Measurements from ENCODE around the gene ZNF654. TPM values are rescaled to one million over a fixed set of nuclear protein-coding genes. Genes with fewer than 3 reads are reported as not detected.

The ZNF654 gene
- polyA plus RNA-seq, 1 donor from 2014 or later = 20.4 TPM

DNA sequence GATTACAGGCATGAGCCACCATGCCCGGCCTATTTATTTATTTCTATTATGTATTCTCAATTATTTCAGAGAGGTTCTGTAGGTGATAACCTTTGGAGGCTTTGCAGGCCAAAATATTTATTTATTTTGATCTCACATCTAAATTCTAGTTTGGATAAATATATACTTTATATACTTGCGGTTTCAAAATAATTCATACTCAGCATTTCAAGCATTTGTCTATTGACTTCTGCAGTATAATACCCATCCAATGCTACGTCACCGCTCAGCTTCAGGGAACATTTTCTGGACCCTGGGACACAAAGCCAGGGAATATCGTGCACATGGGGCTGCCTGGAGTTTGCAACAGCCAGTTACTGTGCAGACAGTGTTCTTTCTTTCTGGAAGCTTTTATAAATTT is 22.8 kb upstream of the ZNF654 start:
- Histone ChIP-seq H3K9me2 (ENCODE audit: insufficient read depth, low read length) (no peaks in the 10 kb centered on the region), H3K27me3 (ENCODE audit: insufficient read depth, low read depth, low read length) (no peaks in the 10 kb centered on the region), H3K9ac (ENCODE audit: low read length) (no peak overlapping the region), H3K27ac (ENCODE audit: low read length) (no peak overlapping the region), H3K9me3 (ENCODE audit: low read length) (no peaks in the 10 kb centered on the region), H3K4me3 (ENCODE audit: low read length) (no peak overlapping the region), H3K79me2 (replicated peaks; ENCODE audit: insufficient read depth, low read length) (no peaks in the 10 kb centered on the region), H3K4me2 (ENCODE audit: low read length) (no peak overlapping the region), H2AFZ (ENCODE audit: low read depth, low read length) (no peak overlapping the region), H3F3A (ENCODE audit: insufficient read depth, low read length, poor library complexity, severe bottlenecking) (no peaks in the 10 kb centered on the region), H4K20me1 (ENCODE audit: insufficient read depth) (no peaks in the 10 kb centered on the region), H3K36me3 (ENCODE audit: insufficient read depth, low read length) (no peaks in the 10 kb centered on the region)
- TF ChIP-seq POLR2AphosphoS5 (IDR thresholded peaks at IDR 0.05) = no peak
- no peak for TF ChIP-seq TAF1 (IDR thresholded peaks at IDR 0.05; ENCODE audit: low read depth)
- no peak for TF ChIP-seq EZH2 (IDR thresholded peaks at IDR 0.05; ENCODE audit: borderline replicate concordance, insufficient read depth, low read length, poor library complexity, severe bottlenecking)
- TF ChIP-seq EP300 (conservative IDR thresholded peaks at IDR 0.05; ENCODE audit: poor library complexity, severe bottlenecking) = no peak
- TF ChIP-seq MXI1 (conservative IDR thresholded peaks at IDR 0.05; ENCODE audit: poor library complexity, severe bottlenecking) = no peak
- TF ChIP-seq, protein P1, sequence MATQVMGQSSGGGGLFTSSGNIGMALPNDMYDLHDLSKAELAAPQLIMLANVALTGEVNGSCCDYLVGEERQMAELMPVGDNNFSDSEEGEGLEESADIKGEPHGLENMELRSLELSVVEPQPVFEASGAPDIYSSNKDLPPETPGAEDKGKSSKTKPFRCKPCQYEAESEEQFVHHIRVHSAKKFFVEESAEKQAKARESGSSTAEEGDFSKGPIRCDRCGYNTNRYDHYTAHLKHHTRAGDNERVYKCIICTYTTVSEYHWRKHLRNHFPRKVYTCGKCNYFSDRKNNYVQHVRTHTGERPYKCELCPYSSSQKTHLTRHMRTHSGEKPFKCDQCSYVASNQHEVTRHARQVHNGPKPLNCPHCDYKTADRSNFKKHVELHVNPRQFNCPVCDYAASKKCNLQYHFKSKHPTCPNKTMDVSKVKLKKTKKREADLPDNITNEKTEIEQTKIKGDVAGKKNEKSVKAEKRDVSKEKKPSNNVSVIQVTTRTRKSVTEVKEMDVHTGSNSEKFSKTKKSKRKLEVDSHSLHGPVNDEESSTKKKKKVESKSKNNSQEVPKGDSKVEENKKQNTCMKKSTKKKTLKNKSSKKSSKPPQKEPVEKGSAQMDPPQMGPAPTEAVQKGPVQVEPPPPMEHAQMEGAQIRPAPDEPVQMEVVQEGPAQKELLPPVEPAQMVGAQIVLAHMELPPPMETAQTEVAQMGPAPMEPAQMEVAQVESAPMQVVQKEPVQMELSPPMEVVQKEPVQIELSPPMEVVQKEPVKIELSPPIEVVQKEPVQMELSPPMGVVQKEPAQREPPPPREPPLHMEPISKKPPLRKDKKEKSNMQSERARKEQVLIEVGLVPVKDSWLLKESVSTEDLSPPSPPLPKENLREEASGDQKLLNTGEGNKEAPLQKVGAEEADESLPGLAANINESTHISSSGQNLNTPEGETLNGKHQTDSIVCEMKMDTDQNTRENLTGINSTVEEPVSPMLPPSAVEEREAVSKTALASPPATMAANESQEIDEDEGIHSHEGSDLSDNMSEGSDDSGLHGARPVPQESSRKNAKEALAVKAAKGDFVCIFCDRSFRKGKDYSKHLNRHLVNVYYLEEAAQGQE (IDR thresholded peaks at IDR 0.05; ENCODE audit: borderline replicate concordance) = no peak
- TF ChIP-seq RAD21 (conservative IDR thresholded peaks at IDR 0.05) = no peak
- no peak for TF ChIP-seq SMC3 (conservative IDR thresholded peaks at IDR 0.05; ENCODE audit: poor library complexity)

DNA sequence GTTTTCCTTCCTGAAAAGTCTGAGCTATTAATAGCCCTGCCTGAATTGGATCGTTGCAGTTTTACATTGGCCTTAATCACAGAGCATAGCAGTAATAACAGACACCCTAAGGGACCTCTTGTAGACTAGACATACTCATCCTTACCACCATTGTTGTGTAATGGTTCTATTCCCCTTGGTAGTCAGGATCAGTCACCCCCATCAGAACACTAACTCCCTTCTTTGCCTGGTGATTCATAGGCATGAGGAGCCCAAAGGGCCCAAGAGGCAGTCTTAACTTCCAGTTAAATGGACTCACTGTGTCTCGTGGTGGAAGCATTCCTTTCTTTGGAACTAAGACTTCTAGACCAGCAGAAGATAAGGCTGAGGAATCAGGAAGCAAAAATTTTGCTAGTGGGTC is 20.5 kb upstream of the ZNF654 start:
- Histone ChIP-seq H3K4me2 (ENCODE audit: low read length) (no peak overlapping the region), H3K9ac (ENCODE audit: low read length) (no peak overlapping the region), H3K9me3 (ENCODE audit: low read length) (no peaks in the 10 kb centered on the region), H3K79me2 (replicated peaks; ENCODE audit: insufficient read depth, low read length) (no peaks in the 10 kb centered on the region), H3K27me3 (ENCODE audit: insufficient read depth, low read depth, low read length) (no peaks in the 10 kb centered on the region), H3K9me2 (ENCODE audit: insufficient read depth, low read length) (no peaks in the 10 kb centered on the region), H3K36me3 (ENCODE audit: insufficient read depth, low read length) (no peaks in the 10 kb centered on the region), H4K20me1 (ENCODE audit: insufficient read depth) (no peaks in the 10 kb centered on the region), H2AFZ (ENCODE audit: low read depth, low read length) (no peak overlapping the region), H3K4me3 (ENCODE audit: low read length) (no peak overlapping the region), H3F3A (ENCODE audit: insufficient read depth, low read length, poor library complexity, severe bottlenecking) (no peaks in the 10 kb centered on the region), H3K27ac (ENCODE audit: low read length) (no peak overlapping the region)
- no peak for TF ChIP-seq TAF1 (IDR thresholded peaks at IDR 0.05; ENCODE audit: low read depth)
- no peak for TF ChIP-seq SMC3 (conservative IDR thresholded peaks at IDR 0.05; ENCODE audit: poor library complexity)
- no peak for TF ChIP-seq EZH2 (IDR thresholded peaks at IDR 0.05; ENCODE audit: borderline replicate concordance, insufficient read depth, low read length, poor library complexity, severe bottlenecking)
- TF ChIP-seq MXI1 (conservative IDR thresholded peaks at IDR 0.05; ENCODE audit: poor library complexity, severe bottlenecking) = no peak
- TF ChIP-seq, protein P2, sequence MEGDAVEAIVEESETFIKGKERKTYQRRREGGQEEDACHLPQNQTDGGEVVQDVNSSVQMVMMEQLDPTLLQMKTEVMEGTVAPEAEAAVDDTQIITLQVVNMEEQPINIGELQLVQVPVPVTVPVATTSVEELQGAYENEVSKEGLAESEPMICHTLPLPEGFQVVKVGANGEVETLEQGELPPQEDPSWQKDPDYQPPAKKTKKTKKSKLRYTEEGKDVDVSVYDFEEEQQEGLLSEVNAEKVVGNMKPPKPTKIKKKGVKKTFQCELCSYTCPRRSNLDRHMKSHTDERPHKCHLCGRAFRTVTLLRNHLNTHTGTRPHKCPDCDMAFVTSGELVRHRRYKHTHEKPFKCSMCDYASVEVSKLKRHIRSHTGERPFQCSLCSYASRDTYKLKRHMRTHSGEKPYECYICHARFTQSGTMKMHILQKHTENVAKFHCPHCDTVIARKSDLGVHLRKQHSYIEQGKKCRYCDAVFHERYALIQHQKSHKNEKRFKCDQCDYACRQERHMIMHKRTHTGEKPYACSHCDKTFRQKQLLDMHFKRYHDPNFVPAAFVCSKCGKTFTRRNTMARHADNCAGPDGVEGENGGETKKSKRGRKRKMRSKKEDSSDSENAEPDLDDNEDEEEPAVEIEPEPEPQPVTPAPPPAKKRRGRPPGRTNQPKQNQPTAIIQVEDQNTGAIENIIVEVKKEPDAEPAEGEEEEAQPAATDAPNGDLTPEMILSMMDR (IDR thresholded peaks at IDR 0.05; ENCODE audit: poor library complexity, severe bottlenecking) = no peak
- TF ChIP-seq, protein P1 (IDR thresholded peaks at IDR 0.05; ENCODE audit: borderline replicate concordance) = no peak
